OCI-LY3 (cell line): ENCODE results near the gene CADPS.

Experiments used
- H2AFZ ChIP-seq: fragments of 200-600, 300-600 bp; shearing (Covaris generic); 2 replicates; pipeline ENCODE4 v1.6.0; 2014; ENCODE audit warnings: antibody characterized with exemption, low read depth, low read length
- H3K27ac ChIP-seq: fragments of 200-600, 300-600 bp; sonication (generic); 2 replicates; pipeline ENCODE4 v1.5.1; 2014; ENCODE audit warnings: mild to moderate bottlenecking, low read length, moderate library complexity, mixed read lengths
- H3K27me3 ChIP-seq: fragments of 200-600, 300-600 bp; sonication (generic); 2 replicates; pipeline ENCODE4 v1.6.1; 2014; ENCODE audit warnings: low read depth, low read length, mixed read lengths
- H3K36me3 ChIP-seq: fragments of 200-600, 300-600 bp; sonication (generic); replicated peaks from 2 replicates; pipeline ENCODE3; 2014; ENCODE audit warnings: low read depth, low read length, mixed read lengths
- H3K4me1 ChIP-seq: fragments of 300-600, 200-600 bp; sonication (generic); 2 replicates; pipeline ENCODE4 v1.6.1; 2014; ENCODE audit warnings: low read length, mixed read lengths
- H3K4me2 ChIP-seq: fragments of 200-600, 300-600 bp; sonication (generic); 2 replicates; pipeline ENCODE4 v1.6.1; 2014; ENCODE audit warnings: low read length, mixed read lengths
- H3K4me3 ChIP-seq: fragments of 300-600, 200-600 bp; sonication (generic); 2 replicates; pipeline ENCODE4 v1.5.1; 2014; ENCODE audit warnings: antibody characterized with exemption, mild to moderate bottlenecking, low read length, moderate library complexity
- H3K79me2 ChIP-seq: fragments of 300-600, 200-600 bp; shearing (Covaris generic); 2 replicates; pipeline ENCODE4 v1.6.1; 2014; ENCODE audit warnings: mild to moderate bottlenecking, low read length, mixed read lengths
- H3K9ac ChIP-seq: fragments of 300-600, 200-600 bp; shearing (Covaris generic); 2 replicates; pipeline ENCODE4 v1.6.0; 2014; ENCODE audit warnings: mild to moderate bottlenecking, low read length, moderate library complexity
- H3K9me3 ChIP-seq: fragments of 200-600, 300-600 bp; shearing (Covaris generic); 2 replicates; pipeline ENCODE4 v1.6.1; 2014; ENCODE audit warnings: low read length, mixed read lengths; ENCODE audit not compliant: insufficient read depth
- H4K20me1 ChIP-seq: fragments of 200-600, 300-600 bp; sonication (generic); 2 replicates; pipeline ENCODE4 v1.6.1; 2016; ENCODE audit warnings: low read length, mixed read lengths; ENCODE audit not compliant: insufficient read depth
- EZH2phosphoT487 ChIP-seq: fragments of 200-600 bp; shearing (Covaris generic); IDR thresholded peaks from 2 replicates; pipeline ENCODE4 v1.6.1; 2018; ENCODE audit warnings: antibody characterized with exemption, mixed run types, low read depth
- TF ChIP-seq, protein P1 (sequence below): fragments of 200-600, 300-600 bp; sonication (generic); IDR thresholded peaks from 2 replicates; pipeline ENCODE4 v1.5.1; 2014; ENCODE audit warnings: antibody characterized with exemption, low read length, low read depth

CADPS gene

DNA sequence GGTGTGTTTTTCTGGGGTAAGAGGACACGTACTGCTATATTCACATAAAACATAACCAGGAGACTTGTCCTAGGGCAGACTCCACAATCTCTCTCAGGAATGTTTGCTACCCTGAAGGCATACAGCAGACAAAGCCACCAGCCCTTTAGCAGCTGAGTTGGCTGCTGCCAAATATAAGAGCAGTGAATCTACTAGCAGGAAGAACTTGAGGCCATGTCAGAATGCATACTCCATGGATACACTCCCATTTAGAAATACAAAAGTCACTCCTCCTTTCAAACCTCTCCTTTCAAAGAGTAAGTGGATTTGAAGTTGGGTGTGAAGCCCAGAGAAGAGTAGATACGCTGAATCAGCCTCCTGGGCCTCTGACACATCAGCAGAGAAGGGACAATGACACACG is 94.1 kb downstream of the CADPS start:
- no peak overlapping the region for H2AFZ ChIP-seq
- H3K9ac ChIP-seq = no peak overlapping the region
- H3K9me3 ChIP-seq = no peaks in the 10 kb centered on the region
- H3K27ac ChIP-seq = no peak overlapping the region
- H3K4me1 ChIP-seq = no peaks in the 10 kb centered on the region
- no peak overlapping the region for H3K4me3 ChIP-seq
- TF ChIP-seq, protein P1, sequence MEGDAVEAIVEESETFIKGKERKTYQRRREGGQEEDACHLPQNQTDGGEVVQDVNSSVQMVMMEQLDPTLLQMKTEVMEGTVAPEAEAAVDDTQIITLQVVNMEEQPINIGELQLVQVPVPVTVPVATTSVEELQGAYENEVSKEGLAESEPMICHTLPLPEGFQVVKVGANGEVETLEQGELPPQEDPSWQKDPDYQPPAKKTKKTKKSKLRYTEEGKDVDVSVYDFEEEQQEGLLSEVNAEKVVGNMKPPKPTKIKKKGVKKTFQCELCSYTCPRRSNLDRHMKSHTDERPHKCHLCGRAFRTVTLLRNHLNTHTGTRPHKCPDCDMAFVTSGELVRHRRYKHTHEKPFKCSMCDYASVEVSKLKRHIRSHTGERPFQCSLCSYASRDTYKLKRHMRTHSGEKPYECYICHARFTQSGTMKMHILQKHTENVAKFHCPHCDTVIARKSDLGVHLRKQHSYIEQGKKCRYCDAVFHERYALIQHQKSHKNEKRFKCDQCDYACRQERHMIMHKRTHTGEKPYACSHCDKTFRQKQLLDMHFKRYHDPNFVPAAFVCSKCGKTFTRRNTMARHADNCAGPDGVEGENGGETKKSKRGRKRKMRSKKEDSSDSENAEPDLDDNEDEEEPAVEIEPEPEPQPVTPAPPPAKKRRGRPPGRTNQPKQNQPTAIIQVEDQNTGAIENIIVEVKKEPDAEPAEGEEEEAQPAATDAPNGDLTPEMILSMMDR = no peak
- no peak for TF ChIP-seq EZH2phosphoT487
- H4K20me1 ChIP-seq = no peaks in the 10 kb centered on the region
- no peaks in the 10 kb centered on the region for H3K27me3 ChIP-seq
- H3K79me2 ChIP-seq = no peaks in the 10 kb centered on the region
- no peak overlapping the region for H3K4me2 ChIP-seq
- no peaks in the 10 kb centered on the region for H3K36me3 ChIP-seq

DNA sequence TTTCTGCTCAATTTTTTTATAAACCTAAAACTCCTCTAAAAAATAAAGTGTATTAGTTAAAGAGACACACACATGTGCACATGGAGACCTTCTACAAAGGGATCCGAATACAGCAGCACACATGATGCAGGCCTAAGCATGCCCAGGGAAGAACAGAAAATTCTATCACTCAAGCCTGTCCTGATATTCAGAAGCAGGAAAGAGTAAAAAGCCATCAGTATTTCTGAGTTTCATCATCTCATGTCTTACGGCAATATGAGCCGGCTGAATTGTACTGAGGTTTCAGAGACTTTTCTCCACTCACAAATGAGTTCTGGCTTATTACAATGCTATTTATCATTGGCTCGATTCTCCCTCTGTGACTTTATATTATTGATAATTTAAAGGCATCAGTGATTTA is 97.5 kb downstream of the CADPS start:
- H3K9ac ChIP-seq = no peak overlapping the region
- no peak overlapping the region for H3K27ac ChIP-seq
- no peak overlapping the region for H2AFZ ChIP-seq
- H3K27me3 ChIP-seq = no peaks in the 10 kb centered on the region
- no peaks in the 10 kb centered on the region for H4K20me1 ChIP-seq
- H3K36me3 ChIP-seq = no peaks in the 10 kb centered on the region
- H3K4me3 ChIP-seq = no peak overlapping the region
- TF ChIP-seq, protein P1 = no peak
- TF ChIP-seq EZH2phosphoT487 = no peak
- no peaks in the 10 kb centered on the region for H3K9me3 ChIP-seq
- no peaks in the 10 kb centered on the region for H3K79me2 ChIP-seq
- H3K4me1 ChIP-seq = no peaks in the 10 kb centered on the region
- H3K4me2 ChIP-seq = no peak overlapping the region

DNA sequence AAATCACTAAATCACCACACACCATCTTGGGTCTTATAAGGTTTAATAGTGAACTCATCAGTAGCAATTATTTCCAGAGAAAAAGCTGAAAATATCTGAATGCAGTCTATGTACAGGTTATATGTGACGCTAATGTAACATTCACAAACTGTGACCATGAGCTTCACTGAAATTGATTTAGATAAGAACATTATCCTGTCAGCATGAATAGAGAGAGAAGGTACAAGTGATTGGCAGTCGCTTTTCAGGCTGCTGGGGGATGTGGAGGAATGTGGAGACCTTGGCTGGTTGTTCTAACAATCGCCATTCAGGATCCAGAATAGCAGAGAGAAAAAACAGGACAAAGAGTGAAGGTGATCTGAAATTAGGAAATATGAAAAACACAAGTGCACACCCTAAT is 98.1 kb downstream of the CADPS start:
- no peaks in the 10 kb centered on the region for H3K36me3 ChIP-seq
- no peak overlapping the region for H3K4me3 ChIP-seq
- H4K20me1 ChIP-seq = no peaks in the 10 kb centered on the region
- TF ChIP-seq, protein P1 = no peak
- no peak for TF ChIP-seq EZH2phosphoT487
- H3K4me2 ChIP-seq = no peak overlapping the region
- no peaks in the 10 kb centered on the region for H3K9me3 ChIP-seq
- H3K27ac ChIP-seq = no peak overlapping the region
- H3K9ac ChIP-seq = no peak overlapping the region
- no peaks in the 10 kb centered on the region for H3K79me2 ChIP-seq
- H3K27me3 ChIP-seq = no peaks in the 10 kb centered on the region
- H2AFZ ChIP-seq = no peak overlapping the region
- H3K4me1 ChIP-seq = no peaks in the 10 kb centered on the region

DNA sequence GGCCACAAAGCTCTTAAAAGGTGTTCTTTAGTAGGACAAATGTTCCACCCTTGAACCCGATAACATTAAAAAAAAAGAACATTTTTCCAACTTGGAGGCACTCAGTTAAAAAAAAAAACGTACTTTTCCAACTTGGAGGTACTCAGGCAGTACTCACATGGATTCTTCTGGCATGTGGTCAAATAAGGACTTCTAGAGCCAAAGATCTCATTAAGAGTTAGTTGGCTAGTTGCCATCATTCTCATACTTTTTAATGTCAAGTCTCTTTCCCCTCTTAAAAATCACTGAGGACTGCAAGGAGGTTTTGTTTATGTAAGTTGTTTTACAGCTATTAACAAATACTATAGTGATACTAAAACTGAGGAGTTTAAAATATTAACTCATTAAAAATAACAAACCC is 101.0 kb downstream of the CADPS start:
- no peak overlapping the region for H3K4me3 ChIP-seq
- H3K36me3 ChIP-seq = no peaks in the 10 kb centered on the region
- no peak overlapping the region for H3K4me2 ChIP-seq
- no peak overlapping the region for H3K27ac ChIP-seq
- no peaks in the 10 kb centered on the region for H3K79me2 ChIP-seq
- no peak overlapping the region for H2AFZ ChIP-seq
- H3K9ac ChIP-seq = no peak overlapping the region
- H3K4me1 ChIP-seq = no peaks in the 10 kb centered on the region
- no peaks in the 10 kb centered on the region for H4K20me1 ChIP-seq
- no peaks in the 10 kb centered on the region for H3K27me3 ChIP-seq
- TF ChIP-seq, protein P1 = no peak
- TF ChIP-seq EZH2phosphoT487 = no peak
- H3K9me3 ChIP-seq = no peaks in the 10 kb centered on the region
